Measurements from ENCODE around the gene METTL8.

DNA sequence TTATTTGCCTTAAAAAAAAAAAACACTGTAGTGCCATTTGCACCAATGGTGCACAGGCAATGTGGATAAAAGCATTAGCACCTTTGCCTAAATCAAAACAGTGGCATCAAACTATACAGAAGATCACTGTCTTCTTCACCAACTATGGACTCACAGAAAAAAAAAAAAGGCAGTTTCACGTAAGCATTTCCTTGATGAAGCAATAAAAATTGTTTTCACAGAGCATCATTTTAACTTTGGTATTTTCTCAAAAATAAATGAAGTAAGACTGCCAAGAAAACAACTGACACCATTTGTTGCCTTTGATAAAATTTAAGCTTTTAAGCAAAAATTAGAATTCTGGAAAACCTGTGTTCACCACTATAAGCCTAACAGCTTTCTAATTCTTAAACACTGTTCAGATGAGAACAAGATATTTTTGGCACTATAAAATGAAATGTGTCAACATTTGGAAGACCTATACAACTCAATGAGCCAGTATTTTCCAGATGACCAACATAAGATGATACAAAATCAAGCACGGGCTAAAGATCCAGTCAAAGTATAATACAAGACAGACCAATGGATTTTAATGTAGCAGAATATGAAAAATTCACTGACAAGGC lies 21.1 kb downstream of the METTL8 start:
- TF ChIP-seq CTCF (IDR thresholded peaks at IDR 0.05) (no peak), BHLHE40 (IDR thresholded peaks at IDR 0.05; ENCODE audit: low read depth, low read length) (no peak), RFX5 (IDR thresholded peaks at IDR 0.05) (no peak), POLR2A (IDR thresholded peaks at IDR 0.05; ENCODE audit: low read length) (no peak), CHD2 (IDR thresholded peaks at IDR 0.05; ENCODE audit: low read length, partially characterized antibody) (no peak)
- TF ChIP-seq, protein P1, sequence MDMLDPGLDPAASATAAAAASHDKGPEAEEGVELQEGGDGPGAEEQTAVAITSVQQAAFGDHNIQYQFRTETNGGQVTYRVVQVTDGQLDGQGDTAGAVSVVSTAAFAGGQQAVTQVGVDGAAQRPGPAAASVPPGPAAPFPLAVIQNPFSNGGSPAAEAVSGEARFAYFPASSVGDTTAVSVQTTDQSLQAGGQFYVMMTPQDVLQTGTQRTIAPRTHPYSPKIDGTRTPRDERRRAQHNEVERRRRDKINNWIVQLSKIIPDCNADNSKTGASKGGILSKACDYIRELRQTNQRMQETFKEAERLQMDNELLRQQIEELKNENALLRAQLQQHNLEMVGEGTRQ (IDR thresholded peaks at IDR 0.05), result no peak
- TF ChIP-seq, protein P2, sequence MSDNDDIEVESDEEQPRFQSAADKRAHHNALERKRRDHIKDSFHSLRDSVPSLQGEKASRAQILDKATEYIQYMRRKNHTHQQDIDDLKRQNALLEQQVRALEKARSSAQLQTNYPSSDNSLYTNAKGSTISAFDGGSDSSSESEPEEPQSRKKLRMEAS (IDR thresholded peaks at IDR 0.05), result no peak

Measured in A549 (cell line).